GM19099 (cell line): Measurements from ENCODE around the gene OS9.

Source experiments
- POLR2A ChIP-seq: IDR thresholded peaks from 3 replicates; pipeline ENCODE4 v1.6.1; 2011; ENCODE audit warnings: low read depth; ENCODE audit not compliant: insufficient read length; ENCODE audit errors: extremely low read depth

OS9 gene

DNA sequence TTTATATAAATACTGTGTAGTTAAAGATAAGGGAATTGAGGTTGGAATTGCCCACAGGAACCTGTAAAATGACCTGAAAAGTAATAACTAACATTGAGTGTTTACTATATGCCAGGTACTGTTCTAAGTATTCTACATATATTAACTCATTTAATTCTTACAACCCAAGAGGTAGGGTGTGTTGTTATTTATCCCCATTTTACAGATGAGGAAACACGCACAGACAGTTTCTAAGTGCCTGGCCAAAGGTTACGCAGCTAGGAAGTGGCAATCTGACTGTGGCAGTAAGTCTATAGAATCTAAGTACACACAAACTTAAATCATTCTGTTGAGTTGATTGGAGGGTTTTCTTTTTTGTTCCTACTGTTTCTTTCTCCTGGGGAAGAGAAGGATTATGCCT, 49.8 kb downstream of the OS9 start:
- TF ChIP-seq POLR2A: no peak

GRCh38 chr12:57744194-57744776, 50.4 kb downstream of the OS9 start:
- no peak for TF ChIP-seq POLR2A

GRCh38 chr12:57744777-57745484, 51.0 kb downstream of the OS9 start, which contains the start of gene TSPAN31:
Gene TSPAN31 (plus strand): TSS chr12:57745039. CDS start chr12:57745155, 116 bp downstream.
- peak; percentile 58 for TF ChIP-seq POLR2A

DNA sequence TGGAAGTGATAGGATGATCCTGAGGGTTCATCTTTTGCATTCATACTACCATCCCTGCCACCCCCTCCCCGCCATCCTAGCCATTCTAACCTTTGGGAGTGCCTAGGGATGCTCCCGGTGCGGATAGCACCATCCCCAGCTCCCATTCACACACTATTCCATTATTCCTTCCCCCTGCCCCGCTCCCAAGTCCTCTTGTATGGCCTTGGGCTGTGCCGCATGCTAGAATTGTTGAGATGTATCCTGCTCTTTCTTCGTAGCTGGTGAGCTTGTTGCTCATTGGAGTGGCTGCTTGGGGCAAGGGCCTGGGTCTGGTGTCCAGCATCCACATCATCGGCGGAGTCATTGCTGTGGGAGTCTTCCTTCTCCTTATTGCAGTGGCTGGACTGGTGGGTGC, 51.6 kb downstream of the OS9 start:
- no peak for TF ChIP-seq POLR2A

DNA sequence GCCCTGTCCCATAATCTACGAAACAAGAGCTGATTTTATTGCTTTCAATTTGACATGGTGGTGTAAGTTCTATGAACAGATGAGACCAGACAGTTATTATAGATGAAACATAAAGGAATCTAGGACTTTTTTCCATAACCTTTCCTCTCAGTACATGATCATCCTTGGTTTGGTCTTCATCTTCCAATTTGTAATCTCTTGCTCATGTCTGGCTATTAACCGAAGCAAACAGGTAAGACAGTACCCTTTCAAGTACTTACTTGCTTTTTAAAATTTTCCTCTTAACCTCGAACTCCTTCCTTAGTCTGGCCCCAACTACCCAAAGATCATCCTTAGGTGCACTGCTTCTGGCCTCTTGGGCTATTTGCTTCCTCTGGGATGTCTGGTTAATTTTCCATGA, 52.1 kb downstream of the OS9 start:
- TF ChIP-seq POLR2A: no peak

DNA sequence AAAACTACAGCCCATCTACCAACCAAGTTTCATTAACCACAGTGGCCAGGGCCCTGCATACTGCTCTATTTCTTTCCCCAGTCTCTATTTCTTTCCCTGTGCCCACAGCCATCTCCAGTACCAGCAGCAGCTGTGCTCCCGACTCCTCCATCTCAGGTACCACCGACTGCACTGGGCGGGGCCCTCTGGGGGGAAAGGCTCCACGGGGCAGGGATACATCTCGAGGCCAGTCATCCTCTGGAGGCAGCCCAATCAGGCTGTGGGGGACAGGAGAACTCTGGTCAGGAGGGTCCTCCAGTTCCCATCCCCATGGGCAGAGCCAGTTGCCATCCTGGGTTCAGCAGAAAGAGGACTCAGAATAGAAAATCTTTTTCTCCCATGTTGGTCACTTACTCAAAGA, 55.1 kb downstream of the OS9 start:
- TF ChIP-seq POLR2A: no peak

- TF ChIP-seq POLR2A: peak; percentile 33
These were observed 56.9 kb downstream of the OS9 start for GRCh38 chr12:57750561-57751431.

DNA sequence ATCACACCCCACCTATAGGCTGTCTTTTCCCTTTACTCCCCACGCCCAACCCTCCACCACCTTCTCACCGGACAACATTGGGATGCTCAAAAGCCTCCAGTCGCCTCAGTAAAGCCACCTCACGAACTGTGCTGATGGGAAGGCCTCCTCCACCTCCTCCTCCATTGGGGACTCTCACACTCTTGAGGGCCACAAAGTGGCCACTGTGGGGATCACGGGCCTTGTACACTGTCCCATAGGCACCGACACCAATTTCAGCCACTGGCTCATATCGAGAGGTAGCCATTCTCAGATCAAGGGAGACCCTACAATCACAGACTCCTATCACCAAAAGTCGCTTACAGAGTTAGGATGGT, 57.5 kb downstream of the OS9 start:
- no peak for TF ChIP-seq POLR2A

DNA sequence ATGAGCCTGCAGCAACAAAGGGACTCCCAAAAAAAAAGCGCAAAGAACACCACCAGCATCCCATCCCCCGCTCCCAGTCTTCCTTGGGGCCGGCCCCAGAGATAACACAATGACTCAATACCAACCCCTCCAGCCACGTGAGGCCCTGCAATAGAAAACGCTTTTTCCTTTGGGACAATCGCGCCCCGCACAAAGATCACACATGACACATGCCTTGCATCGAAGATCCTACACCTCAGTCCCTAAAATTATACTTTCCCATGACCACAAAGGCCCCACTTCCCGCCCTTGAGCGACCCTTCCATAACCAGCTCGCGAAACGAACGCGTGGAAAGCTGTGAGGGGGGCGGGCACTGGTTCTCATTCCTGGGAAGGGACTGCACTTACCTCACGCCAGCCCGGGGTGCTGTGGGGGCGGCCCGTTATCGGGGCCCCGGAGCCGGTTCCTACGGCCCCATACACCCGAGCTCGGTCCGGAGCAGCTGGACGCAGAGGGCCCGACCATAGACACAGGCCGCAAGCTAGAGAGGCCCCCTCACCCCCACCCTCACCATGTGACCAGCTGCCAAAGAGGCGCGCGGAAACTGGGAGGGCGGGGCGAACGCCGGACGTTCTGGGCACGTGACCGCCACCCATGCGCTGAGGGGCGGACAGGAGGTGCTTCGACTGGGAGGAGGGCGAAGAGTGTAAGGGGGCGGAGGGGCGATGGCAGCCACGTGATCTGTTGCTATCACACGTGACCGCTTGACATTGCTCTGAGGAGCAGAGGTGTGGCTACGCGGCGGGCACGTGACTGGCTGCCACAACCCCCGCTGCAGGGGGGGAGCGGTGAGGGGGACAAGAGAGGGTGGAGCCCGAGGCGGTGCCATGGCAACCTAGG, 58.1 kb downstream of the OS9 start, which contains the start of gene CDK4:
CDK4 (minus strand) TSS at position 523 of the 880 bp plus-strand sequence. CDS start 593 bp downstream, outside the sequence.
- peak; percentile 71 for TF ChIP-seq POLR2A

DNA sequence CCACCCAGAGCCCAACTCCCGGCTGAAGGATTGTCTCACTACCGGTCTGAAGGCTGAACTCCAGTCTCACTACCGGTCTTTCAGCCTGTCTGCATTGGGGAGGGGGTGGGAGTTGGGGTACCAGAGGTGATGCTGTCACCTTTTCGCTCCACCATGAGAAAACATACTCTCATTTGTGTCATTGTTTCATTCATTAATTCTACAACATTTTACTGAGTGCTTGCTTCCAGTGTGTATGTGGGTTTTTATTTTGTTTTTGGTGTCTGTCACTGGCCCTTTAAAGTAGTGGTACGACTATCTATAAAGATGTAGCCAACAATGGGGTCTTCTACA, 58.7 kb downstream of the OS9 start:
- TF ChIP-seq POLR2A: no peak

DNA sequence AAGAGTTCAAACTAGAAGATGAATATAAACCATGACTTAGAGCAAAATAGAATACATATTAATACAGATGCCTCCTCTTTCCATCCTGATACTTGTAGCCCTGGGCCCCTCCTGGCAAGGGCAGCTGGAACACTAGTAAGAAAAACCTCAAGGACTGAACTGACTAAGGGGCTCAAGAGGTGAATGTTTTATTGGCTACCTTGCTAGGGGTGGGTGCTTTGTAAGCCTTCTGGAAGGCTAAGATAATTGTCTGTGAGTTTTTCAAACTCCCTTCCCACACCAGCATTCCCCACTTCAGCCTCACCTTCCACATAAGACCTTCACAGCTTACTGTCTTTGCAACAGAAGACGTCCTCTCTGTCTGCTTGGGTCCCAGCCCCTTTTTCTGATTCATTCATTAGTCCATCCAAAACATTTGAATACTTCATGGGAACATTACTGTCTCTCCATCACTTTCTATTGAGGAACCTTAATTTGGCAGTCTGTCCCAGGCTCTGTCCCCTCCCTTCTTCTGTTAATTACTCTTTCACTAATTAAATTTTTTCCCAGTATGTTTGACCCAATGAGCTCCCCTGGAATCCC, 59.9 kb downstream of the OS9 start:
- no peak for TF ChIP-seq POLR2A

- no peak for TF ChIP-seq POLR2A
These were observed 60.7 kb downstream of the OS9 start, which contains the start of gene MARCHF9 for GRCh38 chr12:57754411-57755193. Gene MARCHF9 (plus strand): TSS chr12:57755103. CDS start chr12:57755529, 426 bp downstream.

GRCh38 chr12:57755194-57755453, 61.2 kb downstream of the OS9 start:
- no peak for TF ChIP-seq POLR2A

DNA sequence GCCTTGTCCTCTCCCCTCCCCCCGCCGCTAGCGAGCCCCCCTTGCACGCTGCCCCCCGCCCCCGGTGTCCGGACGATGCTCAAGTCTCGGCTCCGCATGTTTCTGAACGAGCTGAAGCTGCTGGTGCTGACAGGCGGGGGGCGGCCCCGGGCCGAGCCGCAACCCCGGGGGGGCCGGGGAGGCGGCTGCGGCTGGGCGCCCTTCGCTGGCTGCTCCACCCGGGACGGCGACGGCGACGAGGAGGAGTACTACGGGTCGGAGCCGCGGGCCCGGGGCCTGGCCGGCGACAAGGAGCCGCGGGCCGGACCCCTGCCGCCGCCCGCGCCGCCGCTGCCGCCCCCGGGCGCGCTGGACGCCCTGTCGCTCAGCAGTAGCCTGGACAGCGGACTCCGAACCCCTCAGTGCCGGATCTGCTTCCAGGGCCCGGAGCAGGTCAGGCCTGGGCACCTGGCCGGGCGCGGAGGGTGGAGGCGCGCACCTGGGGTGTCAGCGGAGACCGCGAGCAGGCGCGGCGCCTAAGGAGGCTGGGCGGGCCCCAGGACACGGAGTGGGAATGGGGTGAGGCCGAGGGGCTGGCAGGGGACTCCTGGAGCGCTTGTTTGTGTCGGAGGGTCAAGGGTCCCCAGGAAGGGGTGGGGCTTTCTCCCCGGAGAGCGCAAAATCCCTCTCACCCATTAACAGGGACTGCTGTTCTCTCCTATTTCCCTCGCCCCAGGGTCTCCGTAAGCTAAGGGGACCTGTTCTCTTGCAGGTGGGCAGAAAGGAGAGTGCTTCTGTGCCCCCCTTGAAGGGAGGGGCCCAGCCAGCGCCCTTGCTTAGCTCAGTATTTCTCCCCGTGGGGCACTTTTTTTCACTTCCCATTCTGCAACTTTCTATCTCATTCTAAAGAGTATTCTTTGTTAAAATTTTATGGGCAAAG, 61.8 kb downstream of the OS9 start:
- no peak for TF ChIP-seq POLR2A
